GM20000 (cell line): ENCODE results near the gene KIF23.

Source experiments
- DNase-seq: peaks from one replicate; pipeline ENCODE4 v3.0.0; 2012; ENCODE audit warnings: low spot score
- CTCF ChIP-seq: IDR thresholded peaks from 2 replicates; pipeline ENCODE4 v1.5.1; 2012; ENCODE audit warnings: mild to moderate bottlenecking, control low read depth; ENCODE audit errors: extremely low read depth, missing control alignments

The KIF23 gene

GRCh38 chr15:69395991-69396390 lies 18.2 kb upstream of the KIF23 start:
- no peak for DNase-seq
- TF ChIP-seq CTCF, result no peak

- TF ChIP-seq CTCF, result no peak
These were observed 15.7 kb upstream of the KIF23 start for GRCh38 chr15:69398491-69398891.

GRCh38 chr15:69400850-69401249 lies 13.3 kb upstream of the KIF23 start:
- no peak for TF ChIP-seq CTCF

More at GRCh38 chr15:69398491-69398891, 15.7 kb upstream of the KIF23 start:
- no peak for DNase-seq

GRCh38 chr15:69402816-69403215 lies 11.3 kb upstream of the KIF23 start:
- DNase-seq, result no peak
- TF ChIP-seq CTCF, result no peak

More at GRCh38 chr15:69400850-69401249, 13.3 kb upstream of the KIF23 start:
- DNase-seq, result no peak

- no peak for TF ChIP-seq CTCF
- DNase-seq, result no peak
These were observed 10.6 kb upstream of the KIF23 start for GRCh38 chr15:69403594-69403993.

GRCh38 chr15:69405110-69405509 lies 9.0 kb upstream of the KIF23 start:
- DNase-seq, result no peak
- TF ChIP-seq CTCF, result no peak

GRCh38 chr15:69407719-69408400 lies 6.3 kb upstream of the KIF23 start:
- no peak for DNase-seq
- no peak for TF ChIP-seq CTCF
